Activated T-helper 2 cell treated with anti-CD3 and anti-CD28 coated beads, Interferon-gamma antibody, Interleukin-2, Interleukin-4, amounts not matched to agents 10 μg/mL and 5 μg/mL and 100 μg/mL, durations not matched to agents 14 hours and 24 hours and 36 hours (primary cell): Measurements from ENCODE around the gene WSCD2. TPM values are rescaled to one million over a fixed set of nuclear protein-coding genes. Genes with fewer than 3 reads are reported as not detected.

Source experiments
- DNase-seq: peaks from one replicate; pipeline ENCODE4 v3.0.0; 2021; ENCODE audit warnings: low spot score
- H3K27ac Mint-ChIP-seq: one replicate; pipeline ENCODE4 v1.8.0; 2021; ENCODE audit warnings: mixed read lengths
- H3K27me3 Mint-ChIP-seq: one replicate; pipeline ENCODE4 v1.8.0; 2021; ENCODE audit warnings: low read depth, mixed read lengths
- H3K36me3 Mint-ChIP-seq: one replicate; pipeline ENCODE4 v1.8.0; 2021; ENCODE audit warnings: low read depth, mixed read lengths
- H3K4me1 Mint-ChIP-seq: one replicate; pipeline ENCODE4 v1.8.0; 2021; ENCODE audit warnings: low read depth, mixed read lengths
- H3K4me3 Mint-ChIP-seq: one replicate; pipeline ENCODE4 v1.8.0; 2021; ENCODE audit warnings: low read depth, mild to moderate bottlenecking, moderate library complexity, mixed read lengths
- H3K9me3 Mint-ChIP-seq: one replicate; pipeline ENCODE4 v1.8.0; 2021; ENCODE audit warnings: mixed read lengths
- intact Hi-C: fragments of 100-400 bp; cut with micrococcal nuclease; formaldehyde crosslinking; loops from one replicate; pipeline ENCODE4 v1.15.1; 2023
- total RNA-seq: library from RNA; stranded (reverse); gene quantifications from 2 replicates; pipeline ENCODE4 v1.2.3, GENCODE V29; 2022

Gene WSCD2
- total RNA-seq, 1 donor from 2014 or later: not detected

DNA sequence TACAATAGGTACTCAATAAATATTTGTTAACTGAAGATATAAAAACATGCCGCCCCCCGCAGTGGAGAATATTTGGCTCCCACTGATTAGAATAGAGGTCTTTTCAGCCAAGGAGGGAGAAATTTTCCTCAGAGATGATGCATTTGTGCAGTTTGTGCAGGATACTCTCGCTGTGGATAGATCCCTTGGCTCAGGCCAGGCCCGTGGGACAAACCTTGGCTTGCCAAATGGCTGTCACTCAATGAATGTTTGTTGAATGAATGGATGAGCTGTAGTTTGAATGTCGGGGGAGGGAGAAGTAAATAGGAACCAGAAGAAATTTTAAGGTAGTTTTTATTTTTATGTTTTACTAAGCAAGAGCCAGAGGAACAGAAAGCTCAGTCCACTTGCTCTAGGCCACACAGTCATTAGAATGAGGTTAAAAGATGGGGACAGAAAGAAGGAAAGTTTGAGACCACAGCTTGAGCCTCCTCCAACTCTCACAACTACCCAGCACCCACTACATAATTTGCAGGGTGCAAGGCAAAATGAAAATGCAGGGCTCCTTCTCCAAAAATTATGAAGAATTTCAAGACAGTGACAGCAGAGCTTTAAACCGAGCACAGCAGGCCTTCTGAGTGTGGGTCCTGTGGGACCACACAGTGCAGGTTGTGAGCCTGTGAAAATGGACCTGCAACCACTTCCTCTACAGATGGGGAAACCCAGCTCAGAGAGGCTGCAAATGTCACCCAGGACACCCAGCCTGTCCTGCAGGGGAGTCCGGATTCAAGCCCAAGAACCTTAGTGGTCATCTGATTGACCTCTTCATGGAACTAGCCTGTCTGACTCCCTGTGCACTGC is 51.4 kb downstream of the WSCD2 start:
- H3K27ac Mint-ChIP-seq: no peak overlapping the region
- no peaks in the 10 kb centered on the region for H3K36me3 Mint-ChIP-seq
- intact Hi-C loops: no loop called here
- no peak overlapping the region for H3K4me3 Mint-ChIP-seq
- no peak for DNase-seq
- no peaks in the 10 kb centered on the region for H3K9me3 Mint-ChIP-seq
- no peaks in the 10 kb centered on the region for H3K27me3 Mint-ChIP-seq
- no peaks in the 10 kb centered on the region for H3K4me1 Mint-ChIP-seq

DNA sequence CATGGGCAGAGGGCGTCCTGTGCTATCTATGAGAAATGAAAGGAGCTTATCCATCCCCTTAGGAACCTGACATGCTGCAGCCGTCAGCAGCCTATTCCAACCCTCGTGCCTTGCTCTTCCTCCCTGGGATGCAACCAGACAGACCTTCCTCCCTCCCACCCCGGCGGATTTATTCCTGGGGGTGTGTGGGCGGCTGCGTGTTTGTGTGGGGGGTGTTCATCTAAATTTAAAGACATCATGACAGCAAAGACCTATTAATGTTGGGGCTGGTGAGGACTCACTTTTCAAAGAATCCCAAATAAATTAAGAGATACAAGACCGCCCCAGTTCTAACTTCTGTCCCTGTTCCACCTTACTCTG is 52.0 kb downstream of the WSCD2 start:
- no peak overlapping the region for H3K4me3 Mint-ChIP-seq
- no peak overlapping the region for H3K27ac Mint-ChIP-seq
- H3K27me3 Mint-ChIP-seq: no peaks in the 10 kb centered on the region
- H3K36me3 Mint-ChIP-seq: no peaks in the 10 kb centered on the region
- no peak for DNase-seq
- intact Hi-C loops: no loop called here
- H3K4me1 Mint-ChIP-seq: no peaks in the 10 kb centered on the region
- no peaks in the 10 kb centered on the region for H3K9me3 Mint-ChIP-seq

DNA sequence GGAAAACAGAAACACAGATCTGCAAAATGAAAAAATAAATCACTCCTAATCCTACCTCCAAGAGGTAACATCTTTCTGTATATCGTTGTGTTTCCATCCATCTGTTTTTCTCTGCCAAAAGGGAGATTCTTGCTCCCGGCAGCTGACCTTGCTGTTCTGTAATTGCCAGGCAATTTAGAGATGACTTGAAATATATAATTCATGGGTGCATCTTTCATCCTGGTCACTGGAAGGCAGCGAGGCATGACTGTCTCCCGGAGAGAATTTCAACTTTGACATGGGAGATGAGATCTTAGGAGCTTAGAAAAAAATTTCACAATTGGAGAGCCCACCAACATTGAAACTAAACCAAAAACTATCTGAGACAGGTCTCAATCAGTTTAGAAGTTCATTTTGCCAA is 53.0 kb downstream of the WSCD2 start:
- DNase-seq: no peak
- Mint-ChIP-seq H3K27ac (no peak overlapping the region), H3K36me3 (no peaks in the 10 kb centered on the region), H3K4me1 (no peaks in the 10 kb centered on the region), H3K4me3 (no peak overlapping the region), H3K27me3 (no peaks in the 10 kb centered on the region), H3K9me3 (no peaks in the 10 kb centered on the region)
- intact Hi-C loops: no loop called here

DNA sequence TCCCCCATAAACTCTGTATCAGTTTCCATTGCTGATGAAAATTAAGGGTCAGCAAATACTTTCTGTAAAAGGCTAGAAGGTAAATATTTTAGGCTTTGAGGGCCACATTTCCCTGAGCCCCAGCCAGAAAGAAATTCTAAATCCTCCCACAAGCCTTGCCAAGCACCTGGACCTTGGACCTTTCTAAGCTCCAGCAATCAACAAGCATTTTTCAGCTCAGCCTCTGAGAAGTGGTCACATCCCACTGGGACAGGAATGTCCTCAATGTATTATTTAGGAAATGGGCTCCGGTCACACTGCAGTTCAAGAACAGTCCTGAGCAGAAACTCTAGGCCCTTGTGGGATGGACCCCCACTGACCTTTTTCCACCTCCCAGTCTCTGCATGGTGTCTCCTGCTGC is 55.9 kb downstream of the WSCD2 start:
- Mint-ChIP-seq H3K4me3 (no peak overlapping the region), H3K9me3 (no peaks in the 10 kb centered on the region), H3K27me3 (no peaks in the 10 kb centered on the region), H3K36me3 (no peaks in the 10 kb centered on the region), H3K27ac (no peak overlapping the region), H3K4me1 (no peaks in the 10 kb centered on the region)
- intact Hi-C loops: no loop called here
- no peak for DNase-seq

DNA sequence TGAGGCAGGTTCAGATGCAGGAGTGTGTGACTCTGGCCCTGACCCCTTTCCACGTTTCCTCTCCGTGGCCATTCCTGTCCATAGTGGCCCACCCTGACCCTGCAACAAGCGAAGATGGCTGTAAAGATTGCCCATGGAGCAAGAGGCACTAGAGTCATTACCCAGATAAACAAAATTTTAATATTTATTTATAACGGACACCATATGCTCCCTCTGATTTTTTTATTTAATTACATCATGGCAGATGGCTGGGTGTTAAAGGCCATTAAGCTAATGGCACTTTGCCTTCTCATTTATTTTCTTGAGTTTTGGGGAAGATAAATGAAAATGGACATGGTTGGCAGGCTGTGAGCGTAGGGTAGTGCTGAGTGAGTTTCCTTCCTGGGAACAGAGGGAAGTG is 58.7 kb downstream of the WSCD2 start:
- intact Hi-C loops: no loop called here
- Mint-ChIP-seq H3K4me1 (no peaks in the 10 kb centered on the region), H3K36me3 (no peaks in the 10 kb centered on the region), H3K9me3 (no peaks in the 10 kb centered on the region), H3K27ac (no peak overlapping the region), H3K4me3 (no peak overlapping the region), H3K27me3 (no peaks in the 10 kb centered on the region)
- no peak for DNase-seq

DNA sequence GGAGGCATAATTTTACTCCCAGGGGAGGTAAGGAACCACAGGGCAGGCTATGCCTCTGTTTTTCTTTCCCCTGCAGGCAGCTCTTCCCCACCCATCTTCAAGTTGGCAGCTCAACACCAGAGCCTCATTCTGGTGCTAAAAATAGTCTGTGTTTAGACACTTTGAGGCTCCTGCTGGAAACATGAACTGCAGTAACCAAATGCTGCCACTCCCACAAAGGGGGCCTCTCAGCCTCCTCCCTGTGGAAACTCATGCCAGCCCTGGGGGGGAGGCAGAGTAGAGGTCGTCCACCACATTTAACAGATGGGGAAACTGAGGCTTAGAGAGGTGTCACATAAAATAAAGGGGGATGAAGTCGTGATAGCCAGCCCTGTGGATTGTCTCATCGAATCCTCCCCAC is 61.4 kb downstream of the WSCD2 start:
- no peaks in the 10 kb centered on the region for H3K9me3 Mint-ChIP-seq
- no peak overlapping the region for H3K4me3 Mint-ChIP-seq
- no peaks in the 10 kb centered on the region for H3K27me3 Mint-ChIP-seq
- H3K4me1 Mint-ChIP-seq: no peaks in the 10 kb centered on the region
- intact Hi-C loops: loop anchor here (10.0 kb wide), 1 partner anchor 126 kb away; no protein-coding TSS in a partner anchor
- no peaks in the 10 kb centered on the region for H3K36me3 Mint-ChIP-seq
- H3K27ac Mint-ChIP-seq: no peak overlapping the region
- DNase-seq: no peak

DNA sequence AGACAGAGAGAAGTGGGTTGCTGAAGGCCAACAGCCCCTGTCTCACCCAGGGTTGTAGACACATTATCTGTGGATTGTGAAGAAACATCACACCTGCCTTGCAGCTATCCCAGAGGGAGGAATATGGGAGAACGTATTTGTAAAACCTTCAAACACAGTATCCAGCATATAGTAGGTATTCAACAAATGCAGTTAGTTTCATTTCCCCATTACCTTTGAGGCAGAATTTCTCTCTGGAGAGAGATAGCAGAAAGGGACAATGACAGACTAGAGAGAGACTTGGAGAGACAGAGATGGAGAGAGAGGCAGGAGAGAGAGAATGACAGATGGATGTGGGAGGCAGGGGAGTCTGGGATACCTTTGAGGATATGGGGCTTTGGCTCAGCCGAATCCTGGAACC is 62.0 kb downstream of the WSCD2 start:
- Mint-ChIP-seq H3K9me3 (no peaks in the 10 kb centered on the region), H3K4me1 (no peaks in the 10 kb centered on the region), H3K36me3 (no peaks in the 10 kb centered on the region), H3K27ac (no peak overlapping the region), H3K27me3 (no peaks in the 10 kb centered on the region), H3K4me3 (no peak overlapping the region)
- DNase-seq: no peak
- intact Hi-C loops: loop anchor here (10.0 kb wide), 1 partner anchor 126 kb away; no protein-coding TSS in a partner anchor

DNA sequence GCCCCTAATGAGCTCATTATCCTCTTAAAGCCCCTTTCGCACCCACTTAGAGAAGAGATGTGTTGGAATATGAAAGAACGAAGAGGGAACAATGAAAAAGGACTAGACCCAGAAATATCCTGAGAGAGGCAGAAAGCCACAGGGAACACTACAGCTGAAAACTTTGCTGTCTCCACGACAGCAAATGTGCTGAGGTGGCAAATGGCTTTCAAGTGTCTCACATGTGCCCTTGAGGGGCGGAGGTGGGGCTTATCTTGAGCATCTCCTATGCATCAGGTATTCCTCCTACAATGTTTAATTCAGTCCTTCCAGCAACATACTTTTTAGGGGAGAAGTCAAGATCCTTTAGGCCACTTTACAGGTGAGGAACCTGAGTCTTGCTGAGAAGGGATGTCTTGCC is 62.9 kb downstream of the WSCD2 start:
- Mint-ChIP-seq H3K9me3 (no peaks in the 10 kb centered on the region), H3K27me3 (no peaks in the 10 kb centered on the region), H3K4me1 (no peaks in the 10 kb centered on the region), H3K4me3 (no peak overlapping the region), H3K27ac (no peak overlapping the region), H3K36me3 (no peaks in the 10 kb centered on the region)
- intact Hi-C loops: loop anchor here (10.0 kb wide), 1 partner anchor 127 kb away; no protein-coding TSS in a partner anchor
- DNase-seq: no peak

DNA sequence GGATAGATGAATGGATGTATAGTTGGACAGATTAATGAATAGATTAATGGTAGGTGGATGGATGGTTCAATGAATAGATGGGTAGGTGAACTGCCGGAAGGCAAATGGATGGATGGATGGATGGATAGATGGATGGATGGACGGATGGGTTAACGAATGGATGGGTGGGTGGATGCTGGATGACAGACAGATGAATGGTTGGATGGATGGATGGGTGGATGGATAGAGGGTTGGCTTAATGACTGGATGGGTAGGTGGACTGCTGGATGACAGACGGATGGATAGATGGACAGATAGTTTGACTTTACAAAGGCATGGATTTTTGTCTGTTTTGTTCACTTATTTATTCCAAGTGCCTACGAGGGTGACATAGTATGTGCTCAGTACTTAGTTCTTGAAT is 64.4 kb downstream of the WSCD2 start:
- H3K4me3 Mint-ChIP-seq: no peak overlapping the region
- no peak overlapping the region for H3K27ac Mint-ChIP-seq
- no peaks in the 10 kb centered on the region for H3K4me1 Mint-ChIP-seq
- intact Hi-C loops: loop anchor here (10.0 kb wide), 1 partner anchor 129 kb away; no protein-coding TSS in a partner anchor
- no peaks in the 10 kb centered on the region for H3K27me3 Mint-ChIP-seq
- no peaks in the 10 kb centered on the region for H3K9me3 Mint-ChIP-seq
- DNase-seq: no peak
- H3K36me3 Mint-ChIP-seq: no peaks in the 10 kb centered on the region

DNA sequence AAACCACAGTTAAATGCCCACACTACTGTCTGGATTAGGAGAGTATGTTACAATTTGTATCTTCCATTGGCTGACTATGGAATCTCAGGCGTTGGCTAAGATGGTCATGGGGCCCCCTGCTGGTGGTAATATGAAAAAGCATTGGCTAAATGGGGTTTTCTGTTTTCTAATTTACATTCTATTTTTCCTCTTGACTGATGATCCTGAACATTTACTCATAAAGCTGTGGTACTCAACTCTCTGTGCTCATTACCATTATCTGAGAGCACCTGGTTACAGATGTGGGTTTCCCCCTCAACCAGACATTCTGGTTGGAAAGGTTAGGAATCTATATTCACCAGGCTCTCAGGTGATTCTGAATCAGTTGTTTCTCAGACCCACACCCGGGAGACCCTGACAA is 64.8 kb downstream of the WSCD2 start:
- Mint-ChIP-seq H3K4me3 (no peak overlapping the region), H3K27ac (no peak overlapping the region), H3K27me3 (no peaks in the 10 kb centered on the region), H3K36me3 (no peaks in the 10 kb centered on the region), H3K4me1 (no peaks in the 10 kb centered on the region), H3K9me3 (no peaks in the 10 kb centered on the region)
- DNase-seq: no peak
- intact Hi-C loops: loop anchor here (10.0 kb wide), 1 partner anchor 129 kb away; no protein-coding TSS in a partner anchor

DNA sequence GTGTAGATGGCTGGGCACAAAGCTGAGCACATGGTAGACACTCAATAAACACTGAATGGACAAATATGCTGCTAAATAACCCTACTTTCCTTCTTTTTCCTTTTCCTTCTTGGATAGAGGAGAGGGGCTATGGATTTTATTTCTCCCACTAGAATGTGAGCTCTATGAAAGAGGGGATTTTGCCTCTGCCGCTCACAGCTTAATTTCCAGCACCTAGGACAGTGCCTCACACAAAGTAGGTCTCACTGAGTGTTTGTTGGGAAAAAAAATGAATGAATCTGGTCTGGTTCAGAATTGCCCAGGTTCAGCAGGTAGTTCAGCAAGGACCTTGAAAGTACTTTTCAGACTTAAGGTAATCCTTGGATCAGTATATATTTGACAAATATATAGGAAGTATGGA is 65.5 kb downstream of the WSCD2 start:
- DNase-seq: no peak
- Mint-ChIP-seq H3K27ac (no peak overlapping the region), H3K9me3 (no peaks in the 10 kb centered on the region), H3K4me3 (no peak overlapping the region), H3K4me1 (no peaks in the 10 kb centered on the region), H3K27me3 (no peaks in the 10 kb centered on the region), H3K36me3 (no peaks in the 10 kb centered on the region)
- intact Hi-C loops: loop anchor here (10.0 kb wide), 1 partner anchor 130 kb away; no protein-coding TSS in a partner anchor

DNA sequence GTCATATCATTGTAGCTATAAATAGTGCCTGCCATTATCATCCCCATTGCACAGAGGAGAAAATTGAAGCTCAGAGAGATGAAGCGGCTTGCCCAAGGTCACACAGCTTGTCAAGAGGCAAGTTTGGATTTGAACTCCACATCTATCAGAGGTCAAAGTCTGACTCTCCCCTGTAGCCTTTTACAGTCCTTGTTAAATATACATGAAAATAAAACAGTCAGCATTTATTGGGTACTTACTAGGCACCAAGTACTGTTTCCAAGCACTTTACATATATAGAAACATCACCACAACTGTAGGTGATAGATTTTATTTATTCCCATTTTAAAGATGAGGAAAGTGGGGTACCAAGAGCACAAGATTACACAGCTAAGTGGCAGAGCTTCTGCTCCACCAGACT is 67.2 kb downstream of the WSCD2 start:
- no peak overlapping the region for H3K27ac Mint-ChIP-seq
- intact Hi-C loops: loop anchor here (10.0 kb wide), 1 partner anchor 132 kb away; no protein-coding TSS in a partner anchor
- no peaks in the 10 kb centered on the region for H3K9me3 Mint-ChIP-seq
- H3K4me1 Mint-ChIP-seq: no peaks in the 10 kb centered on the region
- H3K27me3 Mint-ChIP-seq: no peaks in the 10 kb centered on the region
- H3K4me3 Mint-ChIP-seq: no peak overlapping the region
- no peak for DNase-seq
- H3K36me3 Mint-ChIP-seq: no peaks in the 10 kb centered on the region

DNA sequence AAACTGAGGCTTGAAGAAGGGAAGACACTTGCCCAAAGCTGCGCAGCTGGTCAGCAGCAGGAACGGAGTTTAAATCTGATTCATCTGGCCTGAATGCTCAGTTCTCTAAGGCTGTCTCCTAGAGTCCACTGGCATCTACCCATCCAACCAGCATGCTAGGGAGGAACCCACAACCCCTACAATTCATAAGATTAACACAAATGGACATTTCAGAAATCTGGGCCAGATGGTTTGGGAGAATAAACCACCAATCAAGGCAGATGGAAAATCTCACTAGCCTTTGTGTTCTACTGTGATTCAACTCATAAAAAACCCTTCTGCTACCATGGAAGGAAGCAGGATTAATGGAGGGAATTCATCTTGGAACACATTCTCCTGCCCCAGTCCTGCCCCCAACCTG is 67.8 kb downstream of the WSCD2 start:
- Mint-ChIP-seq H3K36me3 (no peaks in the 10 kb centered on the region), H3K27me3 (no peaks in the 10 kb centered on the region), H3K4me3 (no peak overlapping the region), H3K4me1 (no peaks in the 10 kb centered on the region), H3K27ac (no peak overlapping the region), H3K9me3 (no peaks in the 10 kb centered on the region)
- DNase-seq: no peak
- intact Hi-C loops: loop anchor here (10.0 kb wide), 1 partner anchor 132 kb away; no protein-coding TSS in a partner anchor
